Measurements from ENCODE around the gene TPP1. TPM values are rescaled to one million over a fixed set of nuclear protein-coding genes. Genes with fewer than 3 reads are reported as not detected.

TPP1 gene
- total RNA-seq: 15.7 TPM

DNA sequence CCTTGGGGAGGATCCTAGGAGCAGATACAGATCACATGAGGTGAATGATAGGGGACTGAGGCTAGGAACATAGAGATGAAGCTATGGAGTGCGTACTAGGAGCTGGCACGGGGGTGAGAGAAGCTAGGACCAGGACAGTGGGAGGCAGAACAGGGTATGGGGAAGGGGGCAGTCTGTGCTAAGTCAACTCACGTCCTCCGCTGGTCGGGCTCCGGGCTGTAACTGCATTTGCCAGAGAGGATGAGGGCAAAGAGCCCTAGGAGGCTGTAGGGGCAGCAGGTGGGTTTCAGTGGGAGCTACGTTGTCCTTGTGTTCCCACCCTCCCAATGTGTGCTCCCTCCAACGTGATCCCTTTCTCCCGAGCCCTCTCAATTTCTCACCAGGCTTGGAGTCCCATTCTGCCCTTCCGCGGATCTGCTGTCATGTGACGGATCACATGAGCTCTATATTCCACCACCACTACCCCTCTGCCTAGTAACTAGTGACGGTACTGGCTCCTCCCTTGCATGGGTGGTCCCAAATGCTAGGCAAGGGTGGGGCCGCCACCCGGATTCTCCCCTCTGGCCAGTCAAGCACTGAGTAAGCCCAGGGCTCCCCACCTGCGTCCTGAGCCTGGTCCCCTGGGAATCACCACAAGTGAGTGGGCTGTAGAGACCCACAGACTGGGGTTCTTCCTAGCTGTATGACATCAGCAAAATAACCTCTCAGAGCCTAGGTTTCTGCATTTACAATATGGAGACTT is at the start of gene TPP1:
TSS of gene TPP1 (minus strand) at position 419 of the 742 bp plus-strand sequence. CDS start at position 397, 22 bp downstream.
- Histone ChIP-seq H3K4me3 (ENCODE audit: low read length in 3 of 3) (peak within 1 kb of the TSS; percentile 91 to 100 (median 99)), H3K27me3 (ENCODE audit: control insufficient read depth in 3 of 3, insufficient read depth in 3 of 3, low read length in 3 of 3) (no peaks in the 10 kb centered on the region), H3K9ac (ENCODE audit: low read depth in 1 of 3, low read length in 3 of 3) (peak within 1 kb of the TSS; percentile 91 to 98 (median 96)), H3K4me1 (ENCODE audit: control insufficient read depth in 3 of 3, insufficient read depth in 3 of 3, low read length in 3 of 3) (peaks cover 16 to 26% (median 23%) of the 10 kb centered on the region in 3 donors), H3K36me3 (ENCODE audit: control insufficient read depth in 3 of 3, insufficient read depth in 3 of 3, low read length in 3 of 3) (peaks cover 29 to 31% (median 30%) of the 10 kb centered on the region in 3 donors), H3K9me3 (ENCODE audit: control insufficient read depth in 3 of 3, low read length in 3 of 3) (no peaks in the 10 kb centered on the region), H3K27ac (ENCODE audit: low read depth, low read length) (peak within 1 kb of the TSS; percentile 91)

DNA sequence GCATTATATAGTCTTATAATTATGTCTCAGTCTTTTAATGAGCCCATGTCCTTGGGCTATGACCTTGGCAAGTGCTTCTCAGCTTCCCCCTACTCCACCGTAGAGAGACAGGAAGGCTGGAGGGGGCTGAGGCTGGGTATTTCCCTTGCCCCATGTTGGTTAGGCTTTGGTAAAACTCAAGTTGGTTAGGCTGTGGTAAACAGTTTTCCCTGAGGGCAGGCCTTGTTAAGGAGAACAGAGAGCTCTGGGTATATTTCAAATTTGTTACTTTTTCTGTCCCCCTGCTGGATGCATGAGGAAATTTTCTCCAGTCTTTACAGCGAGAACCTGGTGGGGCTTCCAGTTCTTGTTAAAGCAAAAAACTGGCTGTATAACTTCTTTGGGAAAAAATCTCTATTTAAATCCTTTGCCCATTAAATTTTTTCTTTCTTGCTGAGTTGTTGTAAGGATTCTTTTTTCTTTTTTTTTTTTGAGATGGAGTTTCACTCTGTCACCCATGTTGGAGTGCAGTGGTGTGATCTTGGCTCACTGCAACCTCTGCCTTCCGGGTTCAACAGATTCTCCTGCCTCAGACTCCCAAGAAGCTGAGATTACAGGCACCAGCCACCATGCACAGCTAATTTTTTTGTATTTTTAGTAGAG is 48.6 kb upstream of the TPP1 start:
- Histone ChIP-seq H3K4me1 (ENCODE audit: control insufficient read depth in 3 of 3, insufficient read depth in 3 of 3, low read length in 3 of 3) (peaks cover 0 to 3% (median 0%) of the 10 kb centered on the region in 3 donors), H3K27ac (ENCODE audit: low read depth, low read length) (no peak overlapping the region), H3K9ac (ENCODE audit: low read depth in 1 of 3, low read length in 3 of 3) (no peak overlapping the region), H3K27me3 (ENCODE audit: control insufficient read depth in 3 of 3, insufficient read depth in 3 of 3, low read length in 3 of 3) (no peaks in the 10 kb centered on the region), H3K36me3 (ENCODE audit: control insufficient read depth in 3 of 3, insufficient read depth in 3 of 3, low read length in 3 of 3) (no peaks in the 10 kb centered on the region), H3K9me3 (ENCODE audit: control insufficient read depth in 3 of 3, low read length in 3 of 3) (no peaks in the 10 kb centered on the region), H3K4me3 (ENCODE audit: low read length in 3 of 3) (no peak overlapping the region)

DNA sequence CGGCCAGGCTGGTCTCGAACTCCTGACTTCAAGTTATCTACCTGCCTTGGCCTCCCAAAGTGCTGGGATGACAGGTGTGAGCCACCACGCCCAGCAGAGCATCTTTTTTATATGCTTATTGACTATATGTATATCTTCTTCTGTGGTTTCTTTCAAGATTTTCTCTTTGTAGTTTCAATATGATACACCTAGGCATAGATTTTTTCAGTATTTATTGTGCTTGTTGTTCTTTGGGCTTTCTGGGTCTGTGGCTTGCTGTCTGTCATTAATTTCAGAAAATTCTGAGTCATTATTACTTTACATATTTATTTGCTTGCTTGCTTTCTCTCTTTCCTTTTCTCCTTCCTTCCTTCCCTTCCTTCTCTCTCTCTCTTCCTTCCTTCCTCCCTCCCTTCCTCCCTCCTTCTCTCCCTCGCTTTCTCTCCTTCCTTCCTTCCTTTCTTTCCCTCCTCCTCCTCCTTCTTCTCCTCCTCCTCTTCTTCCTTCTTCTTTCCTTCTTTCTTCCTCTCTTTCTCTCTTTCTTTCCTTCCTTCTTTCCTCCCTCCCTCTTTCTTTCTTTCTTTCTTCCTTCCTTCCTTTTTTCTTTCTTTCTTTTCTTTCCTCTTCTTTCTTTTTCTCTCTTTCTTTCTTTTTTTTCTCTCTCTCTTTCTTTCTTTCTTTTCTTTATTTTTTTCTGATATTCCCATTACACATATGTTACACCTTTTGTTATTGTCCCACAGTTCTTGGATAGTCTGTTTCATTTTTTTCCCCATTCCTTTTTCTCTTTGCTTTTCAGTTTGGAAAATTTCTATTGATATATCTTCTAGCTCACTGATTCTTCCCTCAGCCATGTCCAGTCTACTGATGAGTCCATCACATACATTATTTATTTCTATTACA is 47.3 kb upstream of the TPP1 start:
- Histone ChIP-seq H3K27me3 (ENCODE audit: control insufficient read depth in 3 of 3, insufficient read depth in 3 of 3, low read length in 3 of 3) (no peaks in the 10 kb centered on the region), H3K4me3 (ENCODE audit: low read length in 3 of 3) (no peak overlapping the region), H3K9me3 (ENCODE audit: control insufficient read depth in 3 of 3, low read length in 3 of 3) (no peaks in the 10 kb centered on the region)

DNA sequence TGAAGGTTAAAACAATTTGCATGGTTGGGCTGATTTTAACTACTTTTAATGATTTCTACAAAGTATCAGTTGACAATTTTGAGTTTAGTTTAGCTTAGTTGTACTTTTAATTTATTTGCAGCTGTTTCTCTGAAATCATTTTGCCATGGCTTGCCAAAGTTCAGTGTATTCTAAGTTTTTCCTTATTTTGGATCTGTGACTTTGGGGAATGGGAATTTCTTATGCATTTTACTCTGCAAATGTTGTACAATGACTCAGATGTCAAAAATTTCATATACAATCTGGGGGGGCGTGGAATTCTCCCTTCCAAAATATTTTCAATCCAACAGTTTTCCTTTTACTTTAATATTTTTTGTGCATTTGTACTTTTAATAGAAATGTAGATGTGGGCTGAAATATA is 45.3 kb upstream of the TPP1 start:
- no peak overlapping the region for H3K9ac ChIP-seq (ENCODE audit: low read depth in 1 of 3, low read length in 3 of 3)
- H3K4me3 ChIP-seq (ENCODE audit: low read length in 3 of 3): no peak overlapping the region
- no peaks in the 10 kb centered on the region for H3K27me3 ChIP-seq (ENCODE audit: control insufficient read depth in 3 of 3, insufficient read depth in 3 of 3, low read length in 3 of 3)
- no peaks in the 10 kb centered on the region for H3K9me3 ChIP-seq (ENCODE audit: control insufficient read depth in 3 of 3, low read length in 3 of 3)
- no peaks in the 10 kb centered on the region for H3K36me3 ChIP-seq (ENCODE audit: control insufficient read depth in 3 of 3, insufficient read depth in 3 of 3, low read length in 3 of 3)
- H3K4me1 ChIP-seq (ENCODE audit: control insufficient read depth in 3 of 3, insufficient read depth in 3 of 3, low read length in 3 of 3): peaks cover 0 to 3% (median 0%) of the 10 kb centered on the region in 3 donors
- H3K27ac ChIP-seq (ENCODE audit: low read depth, low read length): no peak overlapping the region

More for the DNA sequence above, 47.3 kb upstream of the TPP1 start:
- no peak overlapping the region for H3K27ac ChIP-seq (ENCODE audit: low read depth, low read length)
- H3K36me3 ChIP-seq (ENCODE audit: control insufficient read depth in 3 of 3, insufficient read depth in 3 of 3, low read length in 3 of 3): no peaks in the 10 kb centered on the region
- H3K4me1 ChIP-seq (ENCODE audit: control insufficient read depth in 3 of 3, insufficient read depth in 3 of 3, low read length in 3 of 3): peaks cover 0 to 3% (median 0%) of the 10 kb centered on the region in 3 donors
- no peak overlapping the region for H3K9ac ChIP-seq (ENCODE audit: low read depth in 1 of 3, low read length in 3 of 3)

DNA sequence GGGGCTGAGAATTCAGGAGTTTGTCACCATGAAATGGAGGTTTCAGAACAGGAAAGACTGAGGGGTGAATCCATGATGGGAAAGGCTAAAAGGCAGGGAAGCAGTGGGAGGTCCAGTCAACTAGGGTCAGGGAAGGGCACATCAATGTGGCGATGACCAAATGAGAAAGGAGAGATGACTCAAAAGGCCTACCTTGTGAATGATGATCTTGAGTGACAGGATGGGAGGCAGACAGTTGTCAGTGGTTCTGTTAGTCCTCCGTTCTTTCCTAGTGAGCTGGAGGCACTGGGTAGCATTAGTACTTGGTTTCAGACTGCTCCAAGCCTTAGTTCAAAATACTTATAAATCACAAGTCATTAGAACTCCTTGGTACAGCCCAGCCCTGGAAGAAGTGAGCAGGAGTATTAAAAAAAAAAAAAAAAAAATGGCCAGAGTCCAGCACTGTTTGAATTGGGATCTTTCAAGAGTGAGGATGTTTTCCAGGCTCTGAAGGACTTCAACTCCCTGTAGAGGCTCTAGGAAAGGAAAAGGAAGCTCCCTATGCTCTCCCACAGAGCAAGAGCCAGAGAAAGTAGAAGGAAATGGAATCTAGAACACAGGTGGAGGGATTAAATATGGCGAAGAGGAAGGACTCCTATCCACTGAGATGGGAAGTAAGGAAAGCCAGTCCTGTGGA is 44.7 kb upstream of the TPP1 start:
- no peaks in the 10 kb centered on the region for H3K36me3 ChIP-seq (ENCODE audit: control insufficient read depth in 3 of 3, insufficient read depth in 3 of 3, low read length in 3 of 3)

DNA sequence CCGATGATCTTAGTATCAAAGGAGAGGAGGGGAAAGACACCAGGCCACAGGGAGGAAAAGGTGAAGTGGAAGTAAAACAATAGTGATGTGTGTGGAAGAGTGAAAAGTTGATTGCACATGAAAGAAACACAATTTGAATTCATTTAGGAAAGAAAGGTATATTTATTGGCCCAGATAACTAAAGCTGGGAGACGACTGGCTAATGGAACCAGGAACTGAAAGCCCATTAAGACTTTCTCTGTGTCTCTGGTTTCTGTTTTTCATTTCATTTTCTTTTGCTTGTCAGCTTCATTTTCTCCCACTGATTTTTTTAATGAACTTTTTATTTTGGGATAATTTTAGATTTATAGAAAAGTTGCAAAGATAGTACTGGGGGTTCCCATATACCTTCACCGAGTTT is 41.5 kb upstream of the TPP1 start:
- Histone ChIP-seq H3K27me3 (ENCODE audit: control insufficient read depth in 3 of 3, insufficient read depth in 3 of 3, low read length in 3 of 3) (peaks cover 7 to 18% (median 10%) of the 10 kb centered on the region in 3 donors), H3K9me3 (ENCODE audit: control insufficient read depth in 3 of 3, low read length in 3 of 3) (no peaks in the 10 kb centered on the region), H3K4me1 (ENCODE audit: control insufficient read depth in 3 of 3, insufficient read depth in 3 of 3, low read length in 3 of 3) (peaks cover 0 to 10% (median 0%) of the 10 kb centered on the region in 3 donors), H3K36me3 (ENCODE audit: control insufficient read depth in 3 of 3, insufficient read depth in 3 of 3, low read length in 3 of 3) (no peaks in the 10 kb centered on the region), H3K9ac (ENCODE audit: low read depth in 1 of 3, low read length in 3 of 3) (no peak overlapping the region), H3K4me3 (ENCODE audit: low read length in 3 of 3) (no peak overlapping the region), H3K27ac (ENCODE audit: low read depth, low read length) (no peak overlapping the region)

More for the DNA sequence above, 44.7 kb upstream of the TPP1 start:
- Histone ChIP-seq H3K9me3 (ENCODE audit: control insufficient read depth in 3 of 3, low read length in 3 of 3) (no peaks in the 10 kb centered on the region), H3K4me3 (ENCODE audit: low read length in 3 of 3) (no peak overlapping the region), H3K4me1 (ENCODE audit: control insufficient read depth in 3 of 3, insufficient read depth in 3 of 3, low read length in 3 of 3) (peaks cover 0 to 3% (median 0%) of the 10 kb centered on the region in 3 donors), H3K9ac (ENCODE audit: low read depth in 1 of 3, low read length in 3 of 3) (no peak overlapping the region), H3K27ac (ENCODE audit: low read depth, low read length) (no peak overlapping the region), H3K27me3 (ENCODE audit: control insufficient read depth in 3 of 3, insufficient read depth in 3 of 3, low read length in 3 of 3) (no peaks in the 10 kb centered on the region)

DNA sequence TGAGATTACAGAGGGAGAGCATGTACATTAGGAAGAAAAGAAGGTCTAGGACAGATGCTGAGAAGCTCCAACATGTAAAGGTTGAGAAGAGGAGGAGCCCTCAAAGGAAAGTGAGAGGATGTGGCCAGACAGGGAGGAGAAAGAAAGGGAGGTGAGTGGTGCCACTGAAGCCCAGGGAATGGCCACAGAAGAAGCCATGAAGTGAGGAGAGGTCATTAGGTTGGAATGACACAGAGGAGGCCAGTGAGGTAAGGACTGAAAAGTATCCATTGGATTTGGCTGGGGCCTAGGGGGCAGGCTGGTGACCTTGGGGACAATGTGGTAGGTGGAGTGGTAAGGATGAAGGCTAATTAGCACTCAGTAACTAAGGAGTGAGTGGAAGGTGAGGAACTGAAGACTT is 39.4 kb upstream of the TPP1 start:
- Histone ChIP-seq H3K36me3 (ENCODE audit: control insufficient read depth in 3 of 3, insufficient read depth in 3 of 3, low read length in 3 of 3) (no peaks in the 10 kb centered on the region), H3K9ac (ENCODE audit: low read depth in 1 of 3, low read length in 3 of 3) (no peak overlapping the region), H3K27ac (ENCODE audit: low read depth, low read length) (no peak overlapping the region), H3K27me3 (ENCODE audit: control insufficient read depth in 3 of 3, insufficient read depth in 3 of 3, low read length in 3 of 3) (peaks cover 10 to 28% (median 22%) of the 10 kb centered on the region in 3 donors), H3K4me1 (ENCODE audit: control insufficient read depth in 3 of 3, insufficient read depth in 3 of 3, low read length in 3 of 3) (peaks cover 3 to 12% (median 7%) of the 10 kb centered on the region in 3 donors), H3K9me3 (ENCODE audit: control insufficient read depth in 3 of 3, low read length in 3 of 3) (no peaks in the 10 kb centered on the region), H3K4me3 (ENCODE audit: low read length in 3 of 3) (no peak overlapping the region)

DNA sequence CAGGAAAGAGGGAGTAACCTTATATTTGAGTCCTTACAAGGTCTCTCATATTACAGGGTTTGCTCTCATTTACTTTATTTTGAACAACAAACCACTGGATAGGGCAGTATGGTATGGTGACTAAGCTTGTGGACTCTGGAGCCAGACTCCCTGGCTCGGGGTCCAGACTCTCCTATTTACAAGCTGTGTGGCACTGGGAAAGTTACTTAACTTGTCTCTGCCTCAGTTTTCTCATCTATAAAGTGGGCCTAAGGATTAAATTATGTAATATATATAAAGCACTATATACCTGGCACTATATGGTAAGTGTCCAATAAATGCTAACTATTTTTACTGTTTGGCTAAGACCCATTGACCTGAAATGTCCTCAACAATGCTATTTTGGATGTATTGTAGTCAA is 38.1 kb upstream of the TPP1 start:
- Histone ChIP-seq H3K9ac (ENCODE audit: low read depth in 1 of 3, low read length in 3 of 3) (no peak overlapping the region), H3K4me1 (ENCODE audit: control insufficient read depth in 3 of 3, insufficient read depth in 3 of 3, low read length in 3 of 3) (peaks cover 3 to 19% (median 11%) of the 10 kb centered on the region in 3 donors), H3K9me3 (ENCODE audit: control insufficient read depth in 3 of 3, low read length in 3 of 3) (no peaks in the 10 kb centered on the region), H3K36me3 (ENCODE audit: control insufficient read depth in 3 of 3, insufficient read depth in 3 of 3, low read length in 3 of 3) (no peaks in the 10 kb centered on the region), H3K27ac (ENCODE audit: low read depth, low read length) (no peak overlapping the region), H3K27me3 (ENCODE audit: control insufficient read depth in 3 of 3, insufficient read depth in 3 of 3, low read length in 3 of 3) (peaks cover 10 to 35% (median 22%) of the 10 kb centered on the region in 3 donors), H3K4me3 (ENCODE audit: low read length in 3 of 3) (no peak overlapping the region)

DNA sequence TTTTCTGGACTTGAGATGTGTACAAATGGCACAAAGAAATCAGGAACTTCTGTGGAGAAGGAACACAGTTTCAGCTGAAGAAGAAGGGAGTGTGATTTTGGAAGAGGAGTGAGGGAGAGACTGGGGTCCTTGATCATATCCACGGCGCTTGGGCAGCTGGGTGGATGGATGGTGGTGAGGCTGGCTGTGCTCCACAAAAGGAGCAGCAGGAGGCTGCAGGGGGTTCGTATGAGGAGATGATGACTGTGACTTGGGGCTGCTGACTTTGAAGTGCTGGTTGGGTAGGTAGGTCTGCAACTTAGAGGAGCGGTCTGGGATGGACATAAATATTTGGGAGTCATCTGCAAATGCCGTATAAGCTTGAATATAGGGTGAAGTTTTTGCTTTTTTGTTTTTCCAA is 37.7 kb upstream of the TPP1 start:
- no peak overlapping the region for H3K27ac ChIP-seq (ENCODE audit: low read depth, low read length)
- no peak overlapping the region for H3K4me3 ChIP-seq (ENCODE audit: low read length in 3 of 3)
- H3K9ac ChIP-seq (ENCODE audit: low read depth in 1 of 3, low read length in 3 of 3): peak overlapping the region in 1 of 3 donors; percentile 10

More for the DNA sequence above, 37.7 kb upstream of the TPP1 start:
- H3K27me3 ChIP-seq (ENCODE audit: control insufficient read depth in 3 of 3, insufficient read depth in 3 of 3, low read length in 3 of 3): peaks cover 10 to 35% (median 22%) of the 10 kb centered on the region in 3 donors
- H3K4me1 ChIP-seq (ENCODE audit: control insufficient read depth in 3 of 3, insufficient read depth in 3 of 3, low read length in 3 of 3): peaks cover 3 to 19% (median 11%) of the 10 kb centered on the region in 3 donors
- H3K9me3 ChIP-seq (ENCODE audit: control insufficient read depth in 3 of 3, low read length in 3 of 3): no peaks in the 10 kb centered on the region
- no peaks in the 10 kb centered on the region for H3K36me3 ChIP-seq (ENCODE audit: control insufficient read depth in 3 of 3, insufficient read depth in 3 of 3, low read length in 3 of 3)
